ENCODE results near the gene PNKP. TPM values are rescaled to one million over a fixed set of nuclear protein-coding genes. Genes with fewer than 3 reads are reported as not detected.

The PNKP gene
- total RNA-seq, 2 experiments from 2014 or later = 59.5 to 65.7 TPM

GRCh38 chr19:49849433-49850220 is 17.7 kb downstream of the PNKP start:
- Mint-ChIP-seq H3K36me3 (ENCODE audit: low read depth) (peaks cover 18% of the 10 kb centered on the region), H3K27me3 (no peaks in the 10 kb centered on the region), H3K27ac (no peak overlapping the region), H3K4me3 (peak overlapping the region; percentile 85), H3K9me3 (ENCODE audit: low read depth) (peaks cover 11% of the 10 kb centered on the region), H3K4me1 (peaks cover 36% of the 10 kb centered on the region)
- CTCF ChIA-PET = interaction anchor here (0.6 to 1.0 kb wide), 2 partner anchors 31 to 132 kb away, joined by 3 to 5 read pairs; partner anchors contain the start of gene MED25
- POLR2A ChIA-PET = interaction anchor here (1.5 kb wide), 1 partner anchor 31 kb away, joined by 3 read pairs; no protein-coding TSS in a partner anchor
- ATAC-seq = no peak
- intact Hi-C loops (cut with DNase I, micrococcal nuclease) = loop anchor here (1.0 to 2.0 kb wide), 11 partner anchors 18 to 353 kb away; partner anchors contain the start of genes AKT1S1 (in 2 of the 2), FUZ (in 2 of the 2), TBC1D17 (in 2 of the 2) and MED25 (in 1 of the 2)
- DNase-seq = no peak

GRCh38 chr19:49848938-49849337 is 18.4 kb downstream of the PNKP start:
- intact Hi-C loops (cut with DNase I, micrococcal nuclease) = no loop called here
- no peaks in the 10 kb centered on the region for H3K27me3 Mint-ChIP-seq
- H3K9me3 Mint-ChIP-seq (ENCODE audit: low read depth) = peaks cover 11% of the 10 kb centered on the region
- POLR2A ChIA-PET = interaction anchor here (0.8 to 1.5 kb wide), 3 partner anchors 30 to 184 kb away, joined by 3 read pairs; partner anchors contain the start of genes IRF3 and PRMT1
- CTCF ChIA-PET = interaction anchor here (0.8 to 1.3 kb wide), 2 partner anchors 20 to 218 kb away, joined by 3 to 5 read pairs; no protein-coding TSS in a partner anchor
- H3K4me3 Mint-ChIP-seq = peak overlapping the region; percentile 30
- no peak for DNase-seq
- H3K36me3 Mint-ChIP-seq (ENCODE audit: low read depth) = peaks cover 18% of the 10 kb centered on the region
- peaks cover 36% of the 10 kb centered on the region for H3K4me1 Mint-ChIP-seq
- no peak for ATAC-seq
- H3K27ac Mint-ChIP-seq = peak overlapping the region; percentile 29

GRCh38 chr19:49847731-49848696 is 19.4 kb downstream of the PNKP start:
- ChIA-PET CTCF (interaction anchor here (0.8 to 1.3 kb wide), 2 partner anchors 21 to 218 kb away, joined by 3 to 5 read pairs; no protein-coding TSS in a partner anchor), POLR2A (interaction anchor here (0.6 to 1.5 kb wide), 8 partner anchors 17 to 1229 kb away, joined by 3 to 7 read pairs (median 3); partner anchors contain the start of genes IRF3, PRMT1, RPL18 and SPHK2)
- no peak overlapping the region for H3K4me3 Mint-ChIP-seq
- peaks cover 11% of the 10 kb centered on the region for H3K9me3 Mint-ChIP-seq (ENCODE audit: low read depth)
- peaks cover 33% of the 10 kb centered on the region for H3K4me1 Mint-ChIP-seq
- peaks cover 18% of the 10 kb centered on the region for H3K36me3 Mint-ChIP-seq (ENCODE audit: low read depth)
- ATAC-seq (peak; percentile 22), DNase-seq (peak; percentile 31)
- H3K27ac Mint-ChIP-seq = no peak overlapping the region
- intact Hi-C loops (cut with DNase I, micrococcal nuclease) = no loop called here
- H3K27me3 Mint-ChIP-seq = no peaks in the 10 kb centered on the region

GRCh38 chr19:49846408-49846807 is 21.0 kb downstream of the PNKP start:
- Mint-ChIP-seq H3K27ac (no peak overlapping the region), H3K4me1 (peaks cover 22% of the 10 kb centered on the region), H3K27me3 (no peaks in the 10 kb centered on the region), H3K36me3 (ENCODE audit: low read depth) (peaks cover 11% of the 10 kb centered on the region), H3K4me3 (no peak overlapping the region), H3K9me3 (ENCODE audit: low read depth) (peaks cover 11% of the 10 kb centered on the region)
- ChIA-PET POLR2A (interaction anchor here (0.7 kb wide), 1 partner anchor 280 kb away, joined by 4 read pairs; no protein-coding TSS in a partner anchor), CTCF (no interaction called here)
- intact Hi-C loops (cut with DNase I, micrococcal nuclease) = no loop called here
- DNase-seq (no peak), ATAC-seq (no peak)

- POLR2A ChIA-PET = no interaction called here
- intact Hi-C loops (cut with DNase I, micrococcal nuclease) = no loop called here
- Mint-ChIP-seq H3K27ac (no peak overlapping the region), H3K36me3 (ENCODE audit: low read depth) (peaks cover 11% of the 10 kb centered on the region), H3K4me1 (peaks cover 22% of the 10 kb centered on the region), H3K9me3 (ENCODE audit: low read depth) (peaks cover 11% of the 10 kb centered on the region), H3K4me3 (no peak overlapping the region), H3K27me3 (no peaks in the 10 kb centered on the region)
- no peak for ATAC-seq
- DNase-seq = no peak
- CTCF ChIA-PET = interaction anchor here (0.6 kb wide), 1 partner anchor 41 kb away, joined by 3 read pairs; no protein-coding TSS in a partner anchor
Observed at GRCh38 chr19:49845414-49845813, 22.0 kb downstream of the PNKP start.

GRCh38 chr19:49844138-49845095 is 23.0 kb downstream of the PNKP start:
- no peak for DNase-seq
- Mint-ChIP-seq H3K36me3 (ENCODE audit: low read depth) (peaks cover 4% of the 10 kb centered on the region), H3K27me3 (no peaks in the 10 kb centered on the region), H3K4me3 (no peak overlapping the region), H3K4me1 (peaks cover 14% of the 10 kb centered on the region), H3K27ac (no peak overlapping the region), H3K9me3 (ENCODE audit: low read depth) (peaks cover 6% of the 10 kb centered on the region)
- ChIA-PET CTCF (no interaction called here), POLR2A (no interaction called here)
- no peak for ATAC-seq
- intact Hi-C loops (cut with DNase I, micrococcal nuclease) = no loop called here

GRCh38 chr19:49843265-49843664 is 24.1 kb downstream of the PNKP start:
- intact Hi-C loops (cut with DNase I, micrococcal nuclease) = no loop called here
- CTCF ChIA-PET = interaction anchor here (0.6 kb wide), 1 partner anchor 340 kb away, joined by 3 read pairs; no protein-coding TSS in a partner anchor
- no peak overlapping the region for H3K4me3 Mint-ChIP-seq

GRCh38 chr19:49840736-49841249 is 26.6 kb downstream of the PNKP start:
- no peak overlapping the region for H3K27ac Mint-ChIP-seq
- ChIA-PET POLR2A (no interaction called here), CTCF (no interaction called here)
- no peak overlapping the region for H3K4me3 Mint-ChIP-seq
- no peaks in the 10 kb centered on the region for H3K4me1 Mint-ChIP-seq
- no peak for ATAC-seq
- no peak for DNase-seq
- H3K36me3 Mint-ChIP-seq (ENCODE audit: low read depth) = peaks cover 16% of the 10 kb centered on the region
- intact Hi-C loops (cut with DNase I, micrococcal nuclease) = no loop called here
- no peaks in the 10 kb centered on the region for H3K27me3 Mint-ChIP-seq
- H3K9me3 Mint-ChIP-seq (ENCODE audit: low read depth) = no peaks in the 10 kb centered on the region

More at GRCh38 chr19:49843265-49843664, 24.1 kb downstream of the PNKP start:
- Mint-ChIP-seq H3K36me3 (ENCODE audit: low read depth) (peaks cover 9% of the 10 kb centered on the region), H3K27ac (no peak overlapping the region), H3K4me1 (peaks cover 4% of the 10 kb centered on the region), H3K27me3 (no peaks in the 10 kb centered on the region), H3K9me3 (ENCODE audit: low read depth) (no peaks in the 10 kb centered on the region)
- DNase-seq (no peak), ATAC-seq (no peak)
- POLR2A ChIA-PET = no interaction called here

- intact Hi-C loops (cut with DNase I, micrococcal nuclease) = no loop called here
- POLR2A ChIA-PET = no interaction called here
- Mint-ChIP-seq H3K4me3 (no peak overlapping the region), H3K9me3 (ENCODE audit: low read depth) (no peaks in the 10 kb centered on the region), H3K4me1 (no peaks in the 10 kb centered on the region), H3K27me3 (no peaks in the 10 kb centered on the region), H3K27ac (no peak overlapping the region), H3K36me3 (ENCODE audit: low read depth) (peaks cover 17% of the 10 kb centered on the region)
- CTCF ChIA-PET = no interaction called here
- DNase-seq = no peak
- ATAC-seq = no peak
Observed at GRCh38 chr19:49840321-49840720, 27.1 kb downstream of the PNKP start.

GRCh38 chr19:49839713-49840112 is 27.7 kb downstream of the PNKP start:
- ChIA-PET POLR2A (no interaction called here), CTCF (no interaction called here)
- H3K9me3 Mint-ChIP-seq (ENCODE audit: low read depth) = no peaks in the 10 kb centered on the region

More at GRCh38 chr19:49839713-49840112, 27.7 kb downstream of the PNKP start:
- DNase-seq (no peak), ATAC-seq (no peak)
- Mint-ChIP-seq H3K36me3 (ENCODE audit: low read depth) (peaks cover 23% of the 10 kb centered on the region), H3K4me1 (no peaks in the 10 kb centered on the region), H3K4me3 (no peak overlapping the region), H3K27me3 (no peaks in the 10 kb centered on the region), H3K27ac (no peak overlapping the region)
- intact Hi-C loops (cut with DNase I, micrococcal nuclease) = no loop called here
